Neural progenitor cell (in vitro differentiated cells): ENCODE data around the gene SARDH. TPM values are rescaled to one million over a fixed set of nuclear protein-coding genes. Genes with fewer than 3 reads are reported as not detected.

Experiments used
- DNase-seq: peaks from one replicate; pipeline ENCODE4 v3.0.0-alpha.2; 2016; ENCODE audit warnings: low spot score
- H2AFZ ChIP-seq: fragments of 200-600 bp; sonication (generic); replicated peaks from 2 replicates; pipeline ENCODE4 v1.6.1; 2016; ENCODE audit warnings: antibody characterized with exemption
- H3F3A ChIP-seq: fragments of 200-600 bp; sonication (generic); 2 replicates; pipeline ENCODE4 v1.6.1; 2016; ENCODE audit warnings: antibody characterized with exemption, low read depth
- H3K27ac ChIP-seq: fragments of 200-600 bp; sonication (generic); 2 replicates; pipeline ENCODE4 v1.5.1; 2016; ENCODE audit warnings: mild to moderate bottlenecking
- H3K27me3 ChIP-seq: fragments of 200-600 bp; sonication (generic); 2 replicates; pipeline ENCODE4 v1.6.1; 2016; ENCODE audit warnings: mild to moderate bottlenecking, moderate library complexity
- H3K36me3 ChIP-seq: fragments of 200-600 bp; sonication (generic); 2 replicates; pipeline ENCODE4 v1.5.1; 2016
- H3K4me1 ChIP-seq: fragments of 200-600 bp; sonication (generic); 2 replicates; pipeline ENCODE4 v1.6.1; 2016; ENCODE audit warnings: mixed run types
- H3K4me2 ChIP-seq: fragments of 200-600 bp; sonication (generic); 2 replicates; pipeline ENCODE4 v1.6.1; 2016
- H3K4me3 ChIP-seq: fragments of 200-600 bp; sonication (generic); 2 replicates; pipeline ENCODE4 v1.5.1; 2016
- H3K79me2 ChIP-seq: fragments of 200-600 bp; sonication (generic); 2 replicates; pipeline ENCODE4 v1.6.1; 2016; ENCODE audit warnings: low read depth
- H3K9ac ChIP-seq: fragments of 200-600 bp; sonication (generic); 2 replicates; pipeline ENCODE4 v1.6.1; 2016
- H3K9me3 ChIP-seq: fragments of 200-600 bp; sonication (generic); 2 replicates; pipeline ENCODE4 v1.5.1; 2016; ENCODE audit warnings: low read depth
- H4K20me1 ChIP-seq: fragments of 200-600 bp; sonication (generic); 2 replicates; pipeline ENCODE4 v1.6.1; 2016; ENCODE audit warnings: low read depth
- H3K27ac Mint-ChIP-seq: 3 replicates; pipeline ENCODE4 v1.8.0; 2021; ENCODE audit warnings: mixed read lengths
- H3K27me3 Mint-ChIP-seq: 2 replicates; pipeline ENCODE4 v1.8.0; 2022; ENCODE audit warnings: low read depth, mild to moderate bottlenecking, inconsistent platforms, moderate library complexity, mixed read lengths; ENCODE audit not compliant: insufficient read depth
- H3K36me3 Mint-ChIP-seq: 3 replicates; pipeline ENCODE4 v1.8.0; 2021; ENCODE audit warnings: mixed read lengths
- H3K4me1 Mint-ChIP-seq: 3 replicates; pipeline ENCODE4 v1.8.0; 2021; ENCODE audit warnings: mixed read lengths
- H3K4me3 Mint-ChIP-seq: 3 replicates; pipeline ENCODE4 v1.8.0; 2021; ENCODE audit warnings: mild to moderate bottlenecking, moderate library complexity, mixed read lengths
- H3K9me3 Mint-ChIP-seq: 3 replicates; pipeline ENCODE4 v1.8.0; 2020; ENCODE audit warnings: mixed read lengths
- EZH2 ChIP-seq: fragments of 200-600 bp; sonication (generic); IDR thresholded peaks from 2 replicates; pipeline ENCODE4 v1.6.1; 2017; ENCODE audit warnings: antibody characterized with exemption, mild to moderate bottlenecking, moderate library complexity
- EZH2phosphoT487 ChIP-seq: fragments of 200-600 bp; sonication (generic); IDR thresholded peaks from 2 replicates; pipeline ENCODE4 v1.6.1; 2017; ENCODE audit warnings: antibody characterized with exemption
- total RNA-seq: library from RNA; depleted of rRNA; stranded (reverse); fragments of >200 nt; gene quantifications from 2 replicates; pipeline ENCODE4 v1.2.3, GENCODE V29; 2015; ENCODE audit warnings: low replicate concordance
- TF ChIP-seq, protein P1 (sequence below): fragments of 200-600 bp; sonication (generic); IDR thresholded peaks from 2 replicates; pipeline ENCODE4 v1.5.1; 2017; ENCODE audit warnings: antibody characterized with exemption, mild to moderate bottlenecking

SARDH gene
- total RNA-seq, 1 donor from 2014 or later, result 3.9 TPM

DNA sequence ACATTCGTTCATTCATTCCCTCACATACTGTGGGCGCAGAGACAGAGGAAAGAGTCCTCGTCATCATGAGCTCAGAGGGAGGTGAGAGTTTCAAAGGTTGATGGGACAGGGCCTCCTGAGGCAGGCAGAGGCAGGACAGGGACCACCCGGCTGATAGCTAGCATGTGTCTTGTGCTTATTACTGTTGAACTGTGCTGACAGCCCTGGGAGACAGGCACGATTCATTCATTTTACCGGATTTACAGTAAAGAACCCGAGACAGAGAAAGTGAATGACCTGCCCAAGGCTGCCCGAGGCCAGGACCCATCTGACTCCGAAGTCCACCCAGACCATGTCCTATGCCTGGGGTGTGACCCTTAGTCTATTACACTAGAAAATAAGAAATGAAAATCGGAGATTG lies 124.1 kb downstream of the SARDH start:
- Mint-ChIP-seq H3K4me3 (no peak overlapping the region), H3K9me3 (peaks cover 4% of the 10 kb centered on the region), H3K36me3 (no peaks in the 10 kb centered on the region), H3K27ac (no peak overlapping the region), H3K27me3 (peaks cover 48% of the 10 kb centered on the region), H3K4me1 (peaks cover 7% of the 10 kb centered on the region)
- Histone ChIP-seq H3K79me2 (no peaks in the 10 kb centered on the region), H3K9ac (no peak overlapping the region), H3K9me3 (no peaks in the 10 kb centered on the region), H2AFZ (no peak overlapping the region), H3K27ac (no peak overlapping the region), H3K36me3 (no peaks in the 10 kb centered on the region), H3F3A (peaks cover 4% of the 10 kb centered on the region), H3K4me2 (no peak overlapping the region), H3K4me3 (no peak overlapping the region), H3K4me1 (peaks cover 4% of the 10 kb centered on the region), H4K20me1 (peaks cover 6% of the 10 kb centered on the region), H3K27me3 (peaks cover 50% of the 10 kb centered on the region)
- DNase-seq, result no peak
- TF ChIP-seq EZH2phosphoT487 (no peak), EZH2 (no peak)
- TF ChIP-seq, protein P1, sequence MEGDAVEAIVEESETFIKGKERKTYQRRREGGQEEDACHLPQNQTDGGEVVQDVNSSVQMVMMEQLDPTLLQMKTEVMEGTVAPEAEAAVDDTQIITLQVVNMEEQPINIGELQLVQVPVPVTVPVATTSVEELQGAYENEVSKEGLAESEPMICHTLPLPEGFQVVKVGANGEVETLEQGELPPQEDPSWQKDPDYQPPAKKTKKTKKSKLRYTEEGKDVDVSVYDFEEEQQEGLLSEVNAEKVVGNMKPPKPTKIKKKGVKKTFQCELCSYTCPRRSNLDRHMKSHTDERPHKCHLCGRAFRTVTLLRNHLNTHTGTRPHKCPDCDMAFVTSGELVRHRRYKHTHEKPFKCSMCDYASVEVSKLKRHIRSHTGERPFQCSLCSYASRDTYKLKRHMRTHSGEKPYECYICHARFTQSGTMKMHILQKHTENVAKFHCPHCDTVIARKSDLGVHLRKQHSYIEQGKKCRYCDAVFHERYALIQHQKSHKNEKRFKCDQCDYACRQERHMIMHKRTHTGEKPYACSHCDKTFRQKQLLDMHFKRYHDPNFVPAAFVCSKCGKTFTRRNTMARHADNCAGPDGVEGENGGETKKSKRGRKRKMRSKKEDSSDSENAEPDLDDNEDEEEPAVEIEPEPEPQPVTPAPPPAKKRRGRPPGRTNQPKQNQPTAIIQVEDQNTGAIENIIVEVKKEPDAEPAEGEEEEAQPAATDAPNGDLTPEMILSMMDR, result no peak

Other genes with a start within 250 kb of the SARDH start
- gene MYMK, start 213.4 kb downstream of the SARDH start, total RNA-seq, result not detected in 2 replicates
- 0.30 and 0.99 TPM in 2 replicates for gene ADAMTSL2, start 203.6 kb downstream of the SARDH start, total RNA-seq
- gene FAM163B, start 129.0 kb downstream of the SARDH start, total RNA-seq, result 0.31 TPM in 1 of 2 replicates, not detected in the other
- not detected in 2 replicates for gene DBH, start 102.0 kb downstream of the SARDH start, total RNA-seq